Measurements from ENCODE around the gene PRKCE.

GRCh38 chr2:46025676-46026075 lies 374.2 kb downstream of the PRKCE start:
- TF ChIP-seq JUND (IDR thresholded peaks at IDR 0.05) (no peak), EP300 (IDR thresholded peaks at IDR 0.05; ENCODE audit: borderline replicate concordance in 1 of 2, low read depth in 1 of 2, low read length in 1 of 2) (no peak), CTCF (IDR thresholded peaks at IDR 0.05) (no peak)

All from SK-N-SH (cell line).